GM23248 (cell line): ENCODE results near the gene SIDT2. TPM values are rescaled to one million over a fixed set of nuclear protein-coding genes. Genes with fewer than 3 reads are reported as not detected.

Experiments used
- DNase-seq: peaks from one replicate; pipeline ENCODE4 v3.0.0-alpha.2; 2015
- H2AFZ ChIP-seq: fragments of 200-600 bp; sonication (generic); 2 replicates; pipeline ENCODE4 v1.6.1; 2016; ENCODE audit warnings: antibody characterized with exemption
- H3F3A ChIP-seq: fragments of 200-600 bp; sonication (generic); 2 replicates; pipeline ENCODE4 v1.6.1; 2016; ENCODE audit warnings: mild to moderate bottlenecking, antibody characterized with exemption, mixed run types; ENCODE audit not compliant: insufficient read depth
- H3K27ac ChIP-seq: fragments of 200-600 bp; sonication (generic); 2 replicates; pipeline ENCODE4 v1.5.1; 2016; ENCODE audit warnings: mild to moderate bottlenecking
- H3K27me3 ChIP-seq: fragments of 200-600 bp; sonication (generic); replicated peaks from 2 replicates; pipeline ENCODE4 v1.6.1; 2016; ENCODE audit warnings: mild to moderate bottlenecking; ENCODE audit not compliant: insufficient read depth
- H3K36me3 ChIP-seq: fragments of 200-600 bp; sonication (generic); 2 replicates; pipeline ENCODE4 v1.6.1; 2016; ENCODE audit warnings: low read depth, mild to moderate bottlenecking
- H3K4me1 ChIP-seq: fragments of 200-600 bp; sonication (generic); 2 replicates; pipeline ENCODE4 v1.6.1; 2016; ENCODE audit warnings: mild to moderate bottlenecking; ENCODE audit not compliant: insufficient read depth
- H3K4me2 ChIP-seq: fragments of 200-600 bp; sonication (generic); one replicate; pipeline ENCODE4 v1.6.1; 2016; ENCODE audit warnings: mild to moderate bottlenecking; ENCODE audit not compliant: unreplicated experiment
- H3K4me3 ChIP-seq: fragments of 200-600 bp; sonication (generic); 2 replicates; pipeline ENCODE4 v1.5.1; 2016; ENCODE audit warnings: mild to moderate bottlenecking
- H3K79me2 ChIP-seq: fragments of 200-600 bp; sonication (generic); 2 replicates; pipeline ENCODE4 v1.6.1; 2016; ENCODE audit warnings: mild to moderate bottlenecking; ENCODE audit not compliant: insufficient read depth
- H3K9ac ChIP-seq: fragments of 200-600 bp; sonication (generic); 2 replicates; pipeline ENCODE4 v1.6.1; 2016; ENCODE audit warnings: mild to moderate bottlenecking
- H3K9me2 ChIP-seq: fragments of 200-600 bp; sonication (generic); 2 replicates; pipeline ENCODE4 v1.6.1; 2016; ENCODE audit warnings: mixed run types, mild to moderate bottlenecking, moderate library complexity; ENCODE audit not compliant: insufficient read depth
- H3K9me3 ChIP-seq: fragments of 200-600 bp; sonication (generic); one replicate; pipeline ENCODE4 v1.6.1; 2017; ENCODE audit warnings: low read depth
- H4K20me1 ChIP-seq: fragments of 200-600 bp; sonication (generic); 2 replicates; pipeline ENCODE4 v1.6.0; 2016; ENCODE audit not compliant: insufficient read depth
- EZH2 ChIP-seq: fragments of 200-600 bp; sonication (generic); IDR thresholded peaks from 2 replicates; pipeline ENCODE4 v1.6.1; 2018; ENCODE audit warnings: antibody characterized with exemption, mild to moderate bottlenecking; ENCODE audit not compliant: insufficient read depth, poor library complexity, severe bottlenecking
- EZH2phosphoT487 ChIP-seq: fragments of 200-600 bp; sonication (generic); IDR thresholded peaks from 2 replicates; pipeline ENCODE4 v1.6.1; 2018; ENCODE audit warnings: antibody characterized with exemption, moderate library complexity, mild to moderate bottlenecking, low read depth; ENCODE audit not compliant: insufficient read depth
- WGBS, 2 experiments: methylation state at CpG; one replicate each; pipeline ENCODE4 v1.1.6; 2015 to 2017; ENCODE audit warnings: low lambda C conversion rate in 2 of 2, low coverage in 1 of 2; ENCODE audit errors: missing lambda C conversion rate in 2 of 2; 5-methylcytosine and 5-hydroxymethylcytosine counted together
- in situ Hi-C: fragments of 300-500 bp; cut with MboI; formaldehyde crosslinking; loops from 2 replicates; pipeline ENCODE4 v1.15.0; 2020
- polyA plus RNA-seq: library from polyadenylated mRNA; unstranded; fragments of >200 nt; fragmentation: Nextera tagmentation; extraction: Ambion mirVana; gene quantifications from 2 replicates; pipeline ENCODE4 v1.2.1, GENCODE V29; 2016
- total RNA-seq: library from RNA; depleted of rRNA; stranded (reverse); fragments of >200 nt; shearing (Covaris generic); gene quantifications from 2 replicates; pipeline ENCODE4 v1.2.3, GENCODE V29; 2014

Gene SIDT2
- total and polyA plus RNA-seq, 2 experiments from 2014 or later, result 13.1 to 15.7 TPM

GRCh38 chr11:117189941-117190544 is 11.5 kb downstream of the SIDT2 start:
- no peak overlapping the region for H3K4me3 ChIP-seq
- H3K4me1 ChIP-seq, result no peaks in the 10 kb centered on the region
- 81 to 84% methylated on average over 7 to 8 of the region's 8 CpGs for WGBS, 2 experiments
- no peak for TF ChIP-seq EZH2phosphoT487
- no peak for TF ChIP-seq EZH2
- no peaks in the 10 kb centered on the region for H3K27me3 ChIP-seq
- no peak overlapping the region for H3K4me2 ChIP-seq
- H3K9ac ChIP-seq, result no peak overlapping the region
- H4K20me1 ChIP-seq, result no peaks in the 10 kb centered on the region
- H2AFZ ChIP-seq, result no peak overlapping the region
- no peak overlapping the region for H3K27ac ChIP-seq
- H3F3A ChIP-seq, result no peaks in the 10 kb centered on the region
- no peaks in the 10 kb centered on the region for H3K79me2 ChIP-seq
- no peaks in the 10 kb centered on the region for H3K9me3 ChIP-seq
- no peaks in the 10 kb centered on the region for H3K9me2 ChIP-seq
- H3K36me3 ChIP-seq, result no peaks in the 10 kb centered on the region; the same call in 1 of the 2 replicates
- no peak for DNase-seq
- in situ Hi-C loops, result no loop called here

DNA sequence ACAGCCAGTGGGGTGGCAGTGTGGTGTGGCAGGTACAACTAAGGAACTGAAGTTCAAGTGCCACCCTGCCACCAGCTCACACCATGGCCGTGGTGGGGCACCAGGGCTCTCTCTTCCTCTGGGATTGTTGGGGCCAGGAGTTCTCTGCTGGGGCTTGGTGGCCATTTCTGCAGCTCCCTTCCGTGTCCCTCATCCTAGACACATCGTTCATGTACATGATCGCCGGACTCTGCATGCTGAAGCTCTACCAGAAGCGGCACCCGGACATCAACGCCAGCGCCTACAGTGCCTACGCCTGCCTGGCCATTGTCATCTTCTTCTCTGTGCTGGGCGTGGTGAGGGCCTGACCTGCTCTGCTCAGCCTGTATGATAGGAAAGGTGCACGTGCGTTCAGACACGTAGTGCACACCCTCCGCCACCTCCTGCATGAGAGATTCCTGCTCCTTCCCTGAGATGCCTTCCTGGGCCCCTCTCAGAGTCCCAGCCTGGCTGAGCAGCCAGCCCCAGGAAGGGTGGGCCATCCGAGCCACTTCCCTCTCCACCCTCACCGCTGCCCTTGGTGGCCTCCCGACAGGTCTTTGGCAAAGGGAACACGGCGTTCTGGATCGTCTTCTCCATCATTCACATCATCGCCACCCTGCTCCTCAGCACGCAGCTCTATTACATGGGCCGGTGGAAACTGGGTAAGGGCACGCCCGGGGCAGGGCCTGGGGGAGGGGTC is 13.3 kb downstream of the SIDT2 start:
- WGBS, 2 experiments, result 94 to 97% methylated on average over 21 to 26 of the region's 26 CpGs
- no peak for TF ChIP-seq EZH2phosphoT487
- no peak for TF ChIP-seq EZH2
- Histone ChIP-seq H3K9ac (no peak overlapping the region), H3K9me2 (no peaks in the 10 kb centered on the region), H3K27ac (no peak overlapping the region), H3K9me3 (no peaks in the 10 kb centered on the region), H3K4me2 (no peak overlapping the region), H3K79me2 (no peaks in the 10 kb centered on the region), H3K4me3 (no peak overlapping the region), H3K27me3 (no peaks in the 10 kb centered on the region), H4K20me1 (no peaks in the 10 kb centered on the region), H3K4me1 (no peaks in the 10 kb centered on the region), H2AFZ (no peak overlapping the region), H3F3A (no peaks in the 10 kb centered on the region), H3K36me3 (no peaks in the 10 kb centered on the region; the same call in 1 of the 2 replicates)
- no peak for DNase-seq
- in situ Hi-C loops, result no loop called here

DNA sequence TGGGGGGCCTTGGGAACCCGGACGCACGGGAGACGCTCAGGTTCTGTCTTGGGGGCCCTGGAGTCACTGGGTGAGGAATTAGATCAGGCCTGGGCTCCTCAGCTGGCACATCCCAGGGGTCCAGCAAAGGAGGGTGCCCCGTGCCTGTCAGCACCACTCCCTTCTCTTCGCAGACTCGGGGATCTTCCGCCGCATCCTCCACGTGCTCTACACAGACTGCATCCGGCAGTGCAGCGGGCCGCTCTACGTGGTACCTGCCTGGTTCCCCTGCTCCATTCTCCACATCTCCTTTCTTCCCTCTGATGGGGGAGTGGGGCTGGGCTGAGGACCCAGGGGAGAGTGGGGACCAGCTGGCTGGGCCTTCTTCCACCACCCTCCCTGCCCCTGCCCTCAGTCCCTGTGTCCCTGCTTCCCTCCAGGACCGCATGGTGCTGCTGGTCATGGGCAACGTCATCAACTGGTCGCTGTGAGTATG is 13.9 kb downstream of the SIDT2 start:
- Histone ChIP-seq H3F3A (no peaks in the 10 kb centered on the region), H3K4me1 (no peaks in the 10 kb centered on the region), H3K9ac (no peak overlapping the region), H3K79me2 (peaks cover 2% of the 10 kb centered on the region; the same call in 1 of the 2 replicates), H4K20me1 (no peaks in the 10 kb centered on the region), H3K27me3 (no peaks in the 10 kb centered on the region), H3K27ac (no peak overlapping the region), H3K9me2 (no peaks in the 10 kb centered on the region), H3K4me3 (no peak overlapping the region), H3K9me3 (no peaks in the 10 kb centered on the region), H3K4me2 (no peak overlapping the region), H2AFZ (no peak overlapping the region), H3K36me3 (no peaks in the 10 kb centered on the region; the same call in 1 of the 2 replicates)
- no peak for TF ChIP-seq EZH2
- in situ Hi-C loops, result no loop called here
- DNase-seq, result no peak
- 95 to 96% methylated on average over 14 to 17 of the region's 17 CpGs for WGBS, 2 experiments

GRCh38 chr11:117193130-117194020 is 14.8 kb downstream of the SIDT2 start:
- Histone ChIP-seq H3K4me1 (peaks cover 6% of the 10 kb centered on the region), H3K9ac (no peak overlapping the region), H4K20me1 (no peaks in the 10 kb centered on the region), H3K27ac (no peak overlapping the region), H3K9me3 (no peaks in the 10 kb centered on the region), H3F3A (no peaks in the 10 kb centered on the region; the same call in 1 of the 2 replicates), H3K9me2 (no peaks in the 10 kb centered on the region), H3K79me2 (peaks cover 12% of the 10 kb centered on the region), H3K27me3 (no peaks in the 10 kb centered on the region), H2AFZ (no peak overlapping the region), H3K4me3 (no peak overlapping the region), H3K36me3 (no peaks in the 10 kb centered on the region; the same call in 1 of the 2 replicates), H3K4me2 (no peak overlapping the region)
- in situ Hi-C loops, result no loop called here
- DNase-seq, result no peak
- WGBS, 2 experiments, result 91 to 94% methylated on average over 13 to 15 of the region's 15 CpGs
- TF ChIP-seq EZH2 (no peak), EZH2phosphoT487 (no peak)
